ENCODE measurements around the gene TTC23L. TPM values are rescaled to one million over a fixed set of nuclear protein-coding genes. Genes with fewer than 3 reads are reported as not detected.

The TTC23L gene
- total and polyA plus RNA-seq, 2 of the 8 experiments (the other 6 are each of a cell fraction or from before 2014, with no cell fraction given) = 1.1 to 2.4 TPM

DNA sequence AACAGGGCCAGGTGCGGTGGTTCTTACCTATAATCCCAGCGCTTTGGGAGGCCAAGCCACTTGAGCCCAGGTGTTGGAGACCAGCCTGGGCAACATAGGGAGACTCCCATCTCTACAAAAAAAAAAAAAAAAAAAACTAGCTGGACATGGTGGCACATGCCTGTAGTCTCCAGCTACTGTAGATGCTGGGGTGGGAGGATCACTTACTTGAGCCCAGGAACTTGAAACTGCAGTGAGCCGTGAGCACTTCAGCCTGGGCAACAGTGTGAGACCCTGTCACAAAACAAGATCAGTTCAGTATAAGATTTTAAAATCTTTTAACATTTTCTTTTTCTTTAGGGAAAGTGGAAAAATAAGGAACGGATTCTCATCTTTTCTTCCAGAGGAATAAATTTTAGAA is 79.1 kb downstream of the TTC23L start:
- POLR2A ChIA-PET (ENCODE audit: partially characterized antibody) = interaction anchor here (0.8 to 5.1 kb wide), 6 partner anchors 11 to 85 kb away, joined by 3 to 52 read pairs (median 4); partner anchors contain the start of gene DNAJC21
- H3K4ac ChIP-seq (replicated peaks; ENCODE audit: insufficient read length, low read depth, low read length) = no peak overlapping the region
- no peak for FAIRE-seq

More for the DNA sequence above, 79.1 kb downstream of the TTC23L start:
- Histone ChIP-seq H3K23ac (ENCODE audit: insufficient read length) (no peak overlapping the region), H3K27me3 (replicated peaks in 1 of 4; ENCODE audit: control insufficient read depth in 3 of 4, extremely low read depth in 1 of 4, insufficient read depth in 3 of 4, low read length in 3 of 4) (no peaks in the 10 kb centered on the region), H2AFZ (ENCODE audit: low read length) (no peak overlapping the region), H3K14ac (ENCODE audit: insufficient read length) (no peak overlapping the region), H2BK12ac (ENCODE audit: low read depth, low read length) (no peak overlapping the region), H3K27ac (ENCODE audit: low read depth, low read length) (no peak overlapping the region), H4K91ac (replicated peaks; ENCODE audit: insufficient read length, low read length) (no peak overlapping the region), H2BK20ac (ENCODE audit: low read length) (no peak overlapping the region), H2BK5ac (ENCODE audit: low read depth, low read length) (no peak overlapping the region), H4K5ac (ENCODE audit: insufficient read length, low read depth, low read length) (no peak overlapping the region), H3K23me2 (ENCODE audit: low read depth, low read length) (peaks cover 10% of the 10 kb centered on the region; the same call in 1 of the 2 replicates), H3K4me2 (ENCODE audit: insufficient read depth in 1 of 2, low read depth in 2 of 2, low read length in 2 of 2) (no peak overlapping the region; a peak in 1 of 4 replicates), H3K9ac (replicated peaks in 1 of 4; ENCODE audit: extremely low read depth in 1 of 4, low read depth in 3 of 4, low read length in 3 of 4) (no peak overlapping the region), H3K9me3 (ENCODE audit: insufficient read depth in 2 of 2, low read depth in 1 of 2, low read length in 1 of 2) (no peaks in the 10 kb centered on the region), H3K36me3 (ENCODE audit: control insufficient read depth in 2 of 4, insufficient read depth in 4 of 4, low read length in 3 of 4) (peaks cover 2 to 51% (median 31%) of the 10 kb centered on the region in 4 experiments), H2AK5ac (ENCODE audit: low read depth, low read length) (no peak overlapping the region), H2BK120ac (replicated peaks; ENCODE audit: low read depth, low read length) (no peak overlapping the region), H3K56ac (replicated peaks; ENCODE audit: insufficient read length, low read depth, low read length) (no peak overlapping the region), H3K79me1 (ENCODE audit: low read depth, low read length) (no peaks in the 10 kb centered on the region), H3K4me1 (replicated peaks in 1 of 4; ENCODE audit: control insufficient read depth in 3 of 4, insufficient read depth in 4 of 4, low read length in 3 of 4) (peaks cover 0 to 3% (median under 1%) of the 10 kb centered on the region in 4 experiments; a peak in 1 of 7 replicates), H4K20me1 (replicated peaks in 1 of 2; ENCODE audit: control insufficient read depth in 1 of 2, insufficient read depth in 2 of 2, low read length in 2 of 2) (peaks cover 0 to 6% of the 10 kb centered on the region in 2 experiments), H4K8ac (ENCODE audit: extremely low read depth, insufficient read depth, low read length) (no peak overlapping the region), H2BK15ac (ENCODE audit: low read length) (no peak overlapping the region), H3K79me2 (ENCODE audit: control insufficient read depth in 1 of 2, insufficient read depth in 2 of 2, low read length in 2 of 2) (peaks cover 26 to 73% of the 10 kb centered on the region in 2 experiments), H3K18ac (ENCODE audit: extremely low read depth, low read length) (no peak overlapping the region), H3K4me3 (ENCODE audit: extremely low read depth in 1 of 4, insufficient read depth in 2 of 4, low read depth in 3 of 4, low read length in 4 of 4) (no peak overlapping the region)
- CTCF ChIA-PET (ENCODE audit: partially characterized antibody) = interaction anchor here (1.0 to 1.4 kb wide), 2 partner anchors 10 to 20 kb away, joined by 3 to 6 read pairs; no protein-coding TSS in a partner anchor
- no peak for DNase-seq (ENCODE audit: low read depth in 1 of 2, low spot score in 2 of 2)
- 91% methylated on average over 4 of the region's 4 CpGs; no CpG with 5 or more reads in 1 of the 2 experiments for WGBS, 2 experiments (ENCODE audit: extremely low coverage in 1 of 2, insufficient coverage in 1 of 2, insufficient read length in 1 of 2, insufficient replicate concordance in 2 of 2, low coverage in 1 of 2, low lambda C conversion rate in 2 of 2, missing lambda C conversion rate in 1 of 2)

All from H1 (cell line).